ENCODE data around the gene YJEFN3. TPM values are rescaled to one million over a fixed set of nuclear protein-coding genes. Genes with fewer than 3 reads are reported as not detected.

The YJEFN3 gene
- total RNA-seq, 1 experiment from 2014 or later: 18.5 TPM

DNA sequence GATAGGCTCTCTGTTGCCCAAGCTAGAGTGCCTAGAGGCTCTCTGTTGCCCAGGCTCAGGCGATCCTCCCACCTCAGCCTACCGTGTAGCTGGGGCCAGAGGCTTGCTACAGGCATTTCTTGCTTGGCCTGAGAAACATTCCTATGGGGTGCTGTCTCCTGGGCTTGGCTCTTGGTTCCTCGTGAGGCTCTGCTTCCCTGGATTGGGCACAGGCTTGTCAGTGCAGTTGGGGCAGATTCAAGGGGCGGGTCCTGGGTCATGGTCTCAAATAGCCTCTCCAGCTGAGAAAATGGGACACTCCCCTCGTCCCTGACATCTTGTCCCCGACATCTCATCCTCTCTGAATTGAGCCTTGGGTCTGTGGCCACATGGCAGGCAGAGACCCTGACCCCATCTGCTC is 18.3 kb upstream of the YJEFN3 start:
- intact Hi-C loops (cut with micrococcal nuclease; ENCODE audit: unreplicated experiment): no loop called here
- DNase-seq: peak in 1 of 2 experiments; percentile 20
- ChIA-PET CTCF (no interaction called here), POLR2A (ENCODE audit: unreplicated experiment) (interaction anchor here (0.6 kb wide), 2 partner anchors 31 to 443 kb away, joined by 4 to 19 read pairs; no protein-coding TSS in a partner anchor)
- Histone ChIP-seq H3K79me2 (ENCODE audit: low read depth) (no peaks in the 10 kb centered on the region), H3K9me3 (ENCODE audit: insufficient read depth, low read depth) (no peaks in the 10 kb centered on the region), H3K4me3 (no peak overlapping the region), H3K4me2 (no peak overlapping the region), H3K27me3 (ENCODE audit: insufficient read depth, low read depth) (no peaks in the 10 kb centered on the region), H3K4me1 (replicated peaks; ENCODE audit: insufficient read depth) (no peaks in the 10 kb centered on the region), H3K27ac (no peak overlapping the region), H4K20me1 (ENCODE audit: insufficient read depth) (no peaks in the 10 kb centered on the region), H2AFZ (no peak overlapping the region), H3F3A (ENCODE audit: insufficient read depth, low read depth) (peaks cover 38% of the 10 kb centered on the region; the same call in 1 of the 2 replicates), H3K9me2 (ENCODE audit: insufficient read depth) (no peaks in the 10 kb centered on the region), H3K36me3 (ENCODE audit: low read depth) (no peaks in the 10 kb centered on the region)
- TF ChIP-seq, protein P1, sequence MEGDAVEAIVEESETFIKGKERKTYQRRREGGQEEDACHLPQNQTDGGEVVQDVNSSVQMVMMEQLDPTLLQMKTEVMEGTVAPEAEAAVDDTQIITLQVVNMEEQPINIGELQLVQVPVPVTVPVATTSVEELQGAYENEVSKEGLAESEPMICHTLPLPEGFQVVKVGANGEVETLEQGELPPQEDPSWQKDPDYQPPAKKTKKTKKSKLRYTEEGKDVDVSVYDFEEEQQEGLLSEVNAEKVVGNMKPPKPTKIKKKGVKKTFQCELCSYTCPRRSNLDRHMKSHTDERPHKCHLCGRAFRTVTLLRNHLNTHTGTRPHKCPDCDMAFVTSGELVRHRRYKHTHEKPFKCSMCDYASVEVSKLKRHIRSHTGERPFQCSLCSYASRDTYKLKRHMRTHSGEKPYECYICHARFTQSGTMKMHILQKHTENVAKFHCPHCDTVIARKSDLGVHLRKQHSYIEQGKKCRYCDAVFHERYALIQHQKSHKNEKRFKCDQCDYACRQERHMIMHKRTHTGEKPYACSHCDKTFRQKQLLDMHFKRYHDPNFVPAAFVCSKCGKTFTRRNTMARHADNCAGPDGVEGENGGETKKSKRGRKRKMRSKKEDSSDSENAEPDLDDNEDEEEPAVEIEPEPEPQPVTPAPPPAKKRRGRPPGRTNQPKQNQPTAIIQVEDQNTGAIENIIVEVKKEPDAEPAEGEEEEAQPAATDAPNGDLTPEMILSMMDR (conservative IDR thresholded peaks at IDR 0.05): no peak
- TF ChIP-seq EZH2 (IDR thresholded peaks at IDR 0.05; ENCODE audit: low read depth): no peak
- BruUV-seq (replicated peaks): no TSS peak

DNA sequence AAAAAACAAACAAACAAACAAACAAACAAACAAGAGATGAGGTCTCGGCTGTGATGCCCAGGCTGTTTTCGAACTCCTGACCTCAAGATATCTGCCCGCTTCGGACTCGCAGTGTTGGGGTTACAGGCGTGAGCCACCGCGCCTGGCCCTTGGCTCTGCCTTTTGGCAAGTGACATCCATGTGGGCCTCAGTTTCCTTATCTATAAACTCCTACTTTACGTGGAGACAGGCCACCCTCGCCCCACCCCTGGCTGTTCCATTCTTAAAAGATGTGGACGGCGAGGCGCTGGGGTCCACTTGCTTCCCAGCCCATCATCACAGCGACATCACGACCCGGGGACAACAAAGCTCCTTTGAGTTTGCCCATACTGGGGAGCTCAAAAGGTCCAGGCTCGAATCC is 15.0 kb upstream of the YJEFN3 start:
- Histone ChIP-seq H3K9me2 (ENCODE audit: insufficient read depth) (no peaks in the 10 kb centered on the region), H3K4me1 (replicated peaks; ENCODE audit: insufficient read depth) (peaks cover 10% of the 10 kb centered on the region), H3K4me2 (no peak overlapping the region), H3F3A (ENCODE audit: insufficient read depth, low read depth) (peaks cover 38% of the 10 kb centered on the region; the same call in 1 of the 2 replicates), H3K27ac (no peak overlapping the region), H3K36me3 (ENCODE audit: low read depth) (no peaks in the 10 kb centered on the region), H3K79me2 (ENCODE audit: low read depth) (peaks cover 24% of the 10 kb centered on the region), H3K4me3 (no peak overlapping the region), H2AFZ (no peak overlapping the region), H3K9me3 (ENCODE audit: insufficient read depth, low read depth) (no peaks in the 10 kb centered on the region), H3K27me3 (ENCODE audit: insufficient read depth, low read depth) (no peaks in the 10 kb centered on the region), H4K20me1 (ENCODE audit: insufficient read depth) (no peaks in the 10 kb centered on the region)
- no TSS peak for BruUV-seq (replicated peaks)
- intact Hi-C loops (cut with micrococcal nuclease; ENCODE audit: unreplicated experiment): no loop called here
- CTCF ChIA-PET: interaction anchor here (0.7 kb wide), 1 partner anchor 40 kb away, joined by 3 read pairs; no protein-coding TSS in a partner anchor
- no peak for DNase-seq
- TF ChIP-seq, protein P1 (conservative IDR thresholded peaks at IDR 0.05): no peak
- TF ChIP-seq EZH2 (IDR thresholded peaks at IDR 0.05; ENCODE audit: low read depth): no peak
- POLR2A ChIA-PET (ENCODE audit: unreplicated experiment): no interaction called here

DNA sequence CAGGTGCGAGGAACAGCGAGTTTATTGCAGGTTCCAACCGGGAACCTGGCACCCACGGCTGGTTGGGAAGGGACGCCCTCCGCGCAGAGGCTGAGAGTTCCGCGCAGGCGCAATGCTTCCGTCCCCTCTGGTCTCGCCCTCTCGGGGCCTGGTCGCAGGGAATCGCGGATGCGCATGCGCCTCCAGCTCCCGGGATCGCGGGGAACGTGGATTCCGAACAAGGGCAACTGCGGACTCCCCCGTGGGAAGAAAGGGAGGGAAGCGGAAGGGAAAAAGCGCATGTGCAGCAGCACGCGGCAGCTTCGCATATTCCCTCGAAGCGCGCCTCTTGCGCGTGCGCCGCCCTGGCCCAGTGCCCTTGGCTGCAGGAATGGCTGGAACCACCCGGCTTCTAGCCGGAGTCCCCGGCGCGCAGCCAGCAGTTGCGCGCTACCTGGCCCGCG is 14.5 kb upstream of the YJEFN3 start:
- Histone ChIP-seq H3K27me3 (ENCODE audit: insufficient read depth, low read depth) (no peaks in the 10 kb centered on the region), H3K9me3 (ENCODE audit: insufficient read depth, low read depth) (no peaks in the 10 kb centered on the region), H3K4me3 (no peak overlapping the region), H3K4me1 (replicated peaks; ENCODE audit: insufficient read depth) (peaks cover 10% of the 10 kb centered on the region), H3K27ac (no peak overlapping the region), H2AFZ (no peak overlapping the region), H3F3A (ENCODE audit: insufficient read depth, low read depth) (peaks cover 38% of the 10 kb centered on the region; the same call in 1 of the 2 replicates), H3K36me3 (ENCODE audit: low read depth) (no peaks in the 10 kb centered on the region), H3K4me2 (no peak overlapping the region), H3K9me2 (ENCODE audit: insufficient read depth) (no peaks in the 10 kb centered on the region), H3K79me2 (ENCODE audit: low read depth) (peaks cover 30% of the 10 kb centered on the region), H4K20me1 (ENCODE audit: insufficient read depth) (peaks cover 4% of the 10 kb centered on the region; the same call in 1 of the 2 replicates)
- ChIA-PET POLR2A (ENCODE audit: unreplicated experiment) (no interaction called here), CTCF (interaction anchor here (0.7 kb wide), 1 partner anchor 40 kb away, joined by 3 read pairs; no protein-coding TSS in a partner anchor)
- intact Hi-C loops (cut with micrococcal nuclease; ENCODE audit: unreplicated experiment): no loop called here
- no peak for TF ChIP-seq EZH2 (IDR thresholded peaks at IDR 0.05; ENCODE audit: low read depth)
- TF ChIP-seq, protein P1 (conservative IDR thresholded peaks at IDR 0.05): no peak
- no peak for DNase-seq
- BruUV-seq (replicated peaks): no TSS peak

All from PC-9 (cell line).